Liver (tissue), 9 donors: ENCODE measurements around the gene WDFY1. TPM values are rescaled to one million over a fixed set of nuclear protein-coding genes. Genes with fewer than 3 reads are reported as not detected.

ENCODE experiments used
- DNase-seq: peaks from one replicate; pipeline ENCODE4 v3.0.0-alpha.2; 2017; ENCODE audit warnings: low spot score
- H3K27ac ChIP-seq, 2 donors: one replicate each; pipeline ENCODE4 v1.7.0; 2013; ENCODE audit warnings: inconsistent platforms in 2 of 2, low read length in 2 of 2, control low read depth in 1 of 2, low read depth in 1 of 2, mild to moderate bottlenecking in 1 of 2
- H3K27me3 ChIP-seq, 4 donors: one replicate each; pipeline versions ENCODE4 v1.6.1 to v1.7.0; 2013; ENCODE audit warnings: low read length in 3 of 4, inconsistent platforms in 1 of 4, mild to moderate bottlenecking in 1 of 4, moderate library complexity in 1 of 4; ENCODE audit not compliant: control insufficient read depth in 4 of 4, insufficient read depth in 4 of 4
- H3K36me3 ChIP-seq, 4 donors: one replicate each; pipeline versions ENCODE4 v1.6.1 to v1.7.0; 2013; ENCODE audit warnings: low read length in 3 of 4, mild to moderate bottlenecking in 3 of 4, low read depth in 1 of 4, moderate library complexity in 1 of 4; ENCODE audit not compliant: control insufficient read depth in 4 of 4, insufficient read depth in 3 of 4
- H3K4me1 ChIP-seq, 4 donors: one replicate each; pipeline versions ENCODE4 v1.6.1 to v1.7.0; 2013; ENCODE audit warnings: low read length in 3 of 4, mild to moderate bottlenecking in 3 of 4, moderate library complexity in 1 of 4; ENCODE audit not compliant: control insufficient read depth in 4 of 4, insufficient read depth in 4 of 4
- H3K4me3 ChIP-seq, 3 donors: one replicate each; pipeline versions ENCODE4 v1.6.1 to v1.7.0; 2013; ENCODE audit warnings: low read length in 3 of 3, control low read depth in 1 of 3, low read depth in 1 of 3, mild to moderate bottlenecking in 1 of 3
- H3K9ac ChIP-seq, 2 donors: one replicate each; pipeline ENCODE4 v1.7.0; 2013; ENCODE audit warnings: low read length in 2 of 2, mild to moderate bottlenecking in 2 of 2, moderate library complexity in 2 of 2, control low read depth in 1 of 2, low read depth in 1 of 2
- H3K9me3 ChIP-seq, 4 donors: one replicate each; pipeline versions ENCODE4 v1.6.1 to v1.7.0; 2013; ENCODE audit warnings: low read length in 3 of 4; ENCODE audit not compliant: control insufficient read depth in 4 of 4
- ATF3 ChIP-seq: IDR thresholded peaks from 2 replicates; pipeline ENCODE4 v1.6.1; 2016; ENCODE audit warnings: antibody characterized with exemption
- EGR1 ChIP-seq, 2 donors: IDR thresholded peaks; 2 replicates each; pipeline ENCODE4 v1.6.1; 2016 to 2018; ENCODE audit warnings: antibody characterized with exemption in 2 of 2, low read depth in 2 of 2
- FOXA1 ChIP-seq: IDR thresholded peaks from 2 replicates; pipeline ENCODE4 v1.6.1; 2016; ENCODE audit warnings: antibody characterized with exemption
- FOXA2 ChIP-seq: IDR thresholded peaks from 2 replicates; pipeline ENCODE4 v1.6.1; 2016; ENCODE audit warnings: antibody characterized with exemption
- GABPA ChIP-seq, 2 donors: IDR thresholded peaks in 1 of 2; conservative IDR thresholded peaks in 1 of 2; 2 replicates each; pipeline ENCODE4 v1.6.1; 2016; ENCODE audit warnings: antibody characterized with exemption in 2 of 2, mild to moderate bottlenecking in 1 of 2, moderate library complexity in 1 of 2
- HNF4A ChIP-seq, 2 donors: conservative IDR thresholded peaks; 2 replicates each; pipeline ENCODE4 v1.6.1; 2016; ENCODE audit warnings: antibody characterized with exemption in 2 of 2, mild to moderate bottlenecking in 2 of 2
- HNF4G ChIP-seq: IDR thresholded peaks from 2 replicates; pipeline ENCODE4 v1.6.1; 2016; ENCODE audit warnings: antibody characterized with exemption
- JUND ChIP-seq, 2 donors: IDR thresholded peaks; 2 replicates each; pipeline ENCODE4 v1.6.1; 2016; ENCODE audit warnings: antibody characterized with exemption in 2 of 2
- NR2F2 ChIP-seq: IDR thresholded peaks from 2 replicates; pipeline ENCODE4 v1.6.1; 2016; ENCODE audit warnings: antibody characterized with exemption
- RAD21 ChIP-seq, 2 donors: IDR thresholded peaks; 2 replicates each; pipeline ENCODE4 v1.6.1; 2016; ENCODE audit warnings: antibody characterized with exemption in 2 of 2, mild to moderate bottlenecking in 2 of 2
- RXRA ChIP-seq, 2 donors: IDR thresholded peaks; 2 replicates each; pipeline ENCODE4 v1.6.1; 2017 to 2018; ENCODE audit warnings: antibody characterized with exemption in 2 of 2, mild to moderate bottlenecking in 1 of 2
- SP1 ChIP-seq: IDR thresholded peaks from 2 replicates; pipeline ENCODE4 v1.6.1; 2018; ENCODE audit warnings: antibody characterized with exemption, mild to moderate bottlenecking
- TAF1 ChIP-seq: conservative IDR thresholded peaks from 2 replicates; pipeline ENCODE4 v1.6.1; 2016; ENCODE audit warnings: antibody characterized with exemption, mild to moderate bottlenecking
- YY1 ChIP-seq: IDR thresholded peaks from 2 replicates; pipeline ENCODE4 v1.6.1; 2016; ENCODE audit warnings: antibody characterized with exemption, mild to moderate bottlenecking
- ZBTB33 ChIP-seq: IDR thresholded peaks from 2 replicates; pipeline ENCODE4 v1.6.1; 2016; ENCODE audit warnings: antibody characterized with exemption
- WGBS: extraction: QIAGEN DNeasy Blood & Tissue Kit; methylation state at CpG from one replicate; pipeline ENCODE4 v1.1.7; 2013; 5-methylcytosine and 5-hydroxymethylcytosine counted together
- polyA plus RNA-seq, 2 donors: library from polyadenylated mRNA; stranded (reverse) in 1 of 2; unstranded in 1 of 2; fragments of 200-250 nt in 1 of 2; fragments of >200 nt in 1 of 2; fragmentation: Nextera tagmentation in 1 of 2; extraction: Ambion mirVana in 1 of 2; gene quantifications; one replicate each; pipeline versions ENCODE4 v1.2.1 to v1.2.3, GENCODE V29; 2013 to 2015
- total RNA-seq, 2 donors: library from RNA; depleted of rRNA; stranded (reverse); fragments of >200 nt; gene quantifications; one replicate each; pipeline ENCODE4 v1.2.3, GENCODE V29; 2014
- TF ChIP-seq, protein P1 (sequence below): IDR thresholded peaks from 2 replicates; pipeline ENCODE4 v1.6.1; 2016; ENCODE audit warnings: antibody characterized with exemption
- TF ChIP-seq, protein P2 (sequence below): fragments of 150-350 bp; IDR thresholded peaks from 2 replicates; pipeline ENCODE4 v1.5.1; 2017; ENCODE audit warnings: improper control_type of control experiment, low read depth, low read length; ENCODE audit not compliant: missing input control
- TF ChIP-seq, protein P3 (sequence below): IDR thresholded peaks from 2 replicates; pipeline ENCODE4 v1.6.1; 2016; ENCODE audit warnings: antibody characterized with exemption, mild to moderate bottlenecking
- donor health status: healthy.
- donor health status: healthy.
- donor health status: healthy.
- donor health status: healthy.
- donor health status: healthy.

WDFY1 gene
- total and polyA plus RNA-seq, 4 donors, result 12.0 to 34.2 (median 24.1) TPM

DNA sequence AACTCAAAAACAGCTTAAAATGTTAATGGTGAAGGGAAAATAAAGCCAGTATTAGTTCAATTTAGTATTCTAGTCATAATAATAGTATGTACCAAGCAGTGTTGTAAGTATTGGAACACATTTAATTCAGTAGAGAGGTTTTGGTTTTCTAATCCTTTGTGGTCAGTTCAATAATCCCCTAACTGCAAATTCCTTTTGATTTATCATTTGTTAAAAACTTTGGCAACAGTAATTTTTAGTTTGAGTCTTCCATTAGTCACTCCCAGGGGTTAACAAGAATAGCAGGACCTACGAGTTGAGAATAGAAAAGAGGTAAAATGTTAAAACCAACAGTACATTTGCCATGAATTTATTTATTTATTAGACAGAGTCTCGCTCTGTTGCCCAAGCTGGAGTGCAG, 22.8 kb upstream of the WDFY1 start:
- WGBS, result 88% methylated on average over 2 of the region's 2 CpGs

DNA sequence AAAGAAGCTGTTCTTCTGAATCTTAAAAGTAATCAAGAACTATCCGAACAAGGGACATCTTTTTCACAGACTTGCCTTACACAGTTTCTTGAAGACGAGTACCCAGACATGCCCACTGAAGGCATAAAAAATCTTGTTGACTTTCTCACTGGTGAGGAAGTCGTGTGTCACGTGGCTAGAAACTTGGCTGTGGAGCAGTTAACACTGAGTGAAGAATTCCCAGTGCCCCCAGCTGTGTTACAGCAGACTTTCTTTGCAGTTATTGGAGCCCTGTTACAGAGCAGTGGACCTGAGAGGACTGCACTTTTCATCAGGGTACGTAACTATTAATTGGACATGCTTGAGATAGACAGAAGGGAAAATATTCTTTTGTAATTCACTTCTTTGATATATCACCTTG, 14.6 kb upstream of the WDFY1 start:
- DNase-seq, result no peak
- no peak for TF ChIP-seq ATF3
- TF ChIP-seq HNF4A (conservative IDR thresholded peaks at IDR 0.05), result no peak
- no peak for TF ChIP-seq YY1
- TF ChIP-seq, protein P1, sequence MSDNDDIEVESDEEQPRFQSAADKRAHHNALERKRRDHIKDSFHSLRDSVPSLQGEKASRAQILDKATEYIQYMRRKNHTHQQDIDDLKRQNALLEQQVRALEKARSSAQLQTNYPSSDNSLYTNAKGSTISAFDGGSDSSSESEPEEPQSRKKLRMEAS, result no peak
- TF ChIP-seq ZBTB33, result no peak
- TF ChIP-seq SP1, result no peak
- TF ChIP-seq HNF4G, result no peak
- TF ChIP-seq FOXA2, result no peak
- TF ChIP-seq, protein P2, sequence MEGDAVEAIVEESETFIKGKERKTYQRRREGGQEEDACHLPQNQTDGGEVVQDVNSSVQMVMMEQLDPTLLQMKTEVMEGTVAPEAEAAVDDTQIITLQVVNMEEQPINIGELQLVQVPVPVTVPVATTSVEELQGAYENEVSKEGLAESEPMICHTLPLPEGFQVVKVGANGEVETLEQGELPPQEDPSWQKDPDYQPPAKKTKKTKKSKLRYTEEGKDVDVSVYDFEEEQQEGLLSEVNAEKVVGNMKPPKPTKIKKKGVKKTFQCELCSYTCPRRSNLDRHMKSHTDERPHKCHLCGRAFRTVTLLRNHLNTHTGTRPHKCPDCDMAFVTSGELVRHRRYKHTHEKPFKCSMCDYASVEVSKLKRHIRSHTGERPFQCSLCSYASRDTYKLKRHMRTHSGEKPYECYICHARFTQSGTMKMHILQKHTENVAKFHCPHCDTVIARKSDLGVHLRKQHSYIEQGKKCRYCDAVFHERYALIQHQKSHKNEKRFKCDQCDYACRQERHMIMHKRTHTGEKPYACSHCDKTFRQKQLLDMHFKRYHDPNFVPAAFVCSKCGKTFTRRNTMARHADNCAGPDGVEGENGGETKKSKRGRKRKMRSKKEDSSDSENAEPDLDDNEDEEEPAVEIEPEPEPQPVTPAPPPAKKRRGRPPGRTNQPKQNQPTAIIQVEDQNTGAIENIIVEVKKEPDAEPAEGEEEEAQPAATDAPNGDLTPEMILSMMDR, result no peak
- TF ChIP-seq, protein P3, sequence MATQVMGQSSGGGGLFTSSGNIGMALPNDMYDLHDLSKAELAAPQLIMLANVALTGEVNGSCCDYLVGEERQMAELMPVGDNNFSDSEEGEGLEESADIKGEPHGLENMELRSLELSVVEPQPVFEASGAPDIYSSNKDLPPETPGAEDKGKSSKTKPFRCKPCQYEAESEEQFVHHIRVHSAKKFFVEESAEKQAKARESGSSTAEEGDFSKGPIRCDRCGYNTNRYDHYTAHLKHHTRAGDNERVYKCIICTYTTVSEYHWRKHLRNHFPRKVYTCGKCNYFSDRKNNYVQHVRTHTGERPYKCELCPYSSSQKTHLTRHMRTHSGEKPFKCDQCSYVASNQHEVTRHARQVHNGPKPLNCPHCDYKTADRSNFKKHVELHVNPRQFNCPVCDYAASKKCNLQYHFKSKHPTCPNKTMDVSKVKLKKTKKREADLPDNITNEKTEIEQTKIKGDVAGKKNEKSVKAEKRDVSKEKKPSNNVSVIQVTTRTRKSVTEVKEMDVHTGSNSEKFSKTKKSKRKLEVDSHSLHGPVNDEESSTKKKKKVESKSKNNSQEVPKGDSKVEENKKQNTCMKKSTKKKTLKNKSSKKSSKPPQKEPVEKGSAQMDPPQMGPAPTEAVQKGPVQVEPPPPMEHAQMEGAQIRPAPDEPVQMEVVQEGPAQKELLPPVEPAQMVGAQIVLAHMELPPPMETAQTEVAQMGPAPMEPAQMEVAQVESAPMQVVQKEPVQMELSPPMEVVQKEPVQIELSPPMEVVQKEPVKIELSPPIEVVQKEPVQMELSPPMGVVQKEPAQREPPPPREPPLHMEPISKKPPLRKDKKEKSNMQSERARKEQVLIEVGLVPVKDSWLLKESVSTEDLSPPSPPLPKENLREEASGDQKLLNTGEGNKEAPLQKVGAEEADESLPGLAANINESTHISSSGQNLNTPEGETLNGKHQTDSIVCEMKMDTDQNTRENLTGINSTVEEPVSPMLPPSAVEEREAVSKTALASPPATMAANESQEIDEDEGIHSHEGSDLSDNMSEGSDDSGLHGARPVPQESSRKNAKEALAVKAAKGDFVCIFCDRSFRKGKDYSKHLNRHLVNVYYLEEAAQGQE, result no peak
- no peak for TF ChIP-seq FOXA1
- TF ChIP-seq JUND (IDR thresholded peaks at IDR 0.05), result no peak
- no peak for TF ChIP-seq GABPA (IDR thresholded peaks at IDR 0.05 in 1 of 2, conservative IDR thresholded peaks at IDR 0.05 in 1 of 2)
- no peak for TF ChIP-seq RAD21 (IDR thresholded peaks at IDR 0.05)
- TF ChIP-seq NR2F2, result no peak
- no peak for TF ChIP-seq EGR1 (IDR thresholded peaks at IDR 0.05; ENCODE audit: low read depth in 2 of 2)
- TF ChIP-seq RXRA (IDR thresholded peaks at IDR 0.05), result no peak
- TF ChIP-seq TAF1, result no peak
- peaks cover 4 to 33% (median 26%) of the 10 kb centered on the region in 4 donors for H3K4me1 ChIP-seq
- no peaks in the 10 kb centered on the region for H3K9me3 ChIP-seq
- H3K27ac ChIP-seq, result peak overlapping the region in 1 of 2 donors; percentile 16
- peaks cover 0 to 24% (median 10%) of the 10 kb centered on the region in 4 donors for H3K36me3 ChIP-seq
- no peak overlapping the region for H3K9ac ChIP-seq
- no peak overlapping the region for H3K4me3 ChIP-seq
- no peaks in the 10 kb centered on the region for H3K27me3 ChIP-seq
- 60% methylated on average over 5 of the region's 5 CpGs for WGBS

More for the DNA sequence above, 22.8 kb upstream of the WDFY1 start:
- H3K27me3 ChIP-seq, result no peaks in the 10 kb centered on the region
- TF ChIP-seq NR2F2, result no peak
- no peak for TF ChIP-seq HNF4G
- no peak for TF ChIP-seq HNF4A (conservative IDR thresholded peaks at IDR 0.05)
- no peak for TF ChIP-seq ZBTB33
- TF ChIP-seq, protein P1, result no peak
- no peak for DNase-seq
- H3K27ac ChIP-seq, result no peak overlapping the region
- no peak overlapping the region for H3K9ac ChIP-seq
- no peak overlapping the region for H3K4me3 ChIP-seq
- H3K36me3 ChIP-seq, result peaks cover 6 to 35% (median 21%) of the 10 kb centered on the region in 4 donors
- peaks cover 0 to 3% (median 1%) of the 10 kb centered on the region in 4 donors for H3K4me1 ChIP-seq
- no peaks in the 10 kb centered on the region for H3K9me3 ChIP-seq
